ENCODE data around the gene BHMT2.

The BHMT2 gene

GRCh38 chr5:79035237-79035636 lies 34.3 kb upstream of the BHMT2 start:
- in situ Hi-C loops (cut with MboI; ENCODE audit: low pct_unique_long_range_greater_than_20kb, low sequenced_read_pairs, unreplicated experiment) = no loop called here
- no peak for DNase-seq (ENCODE audit: low spot score)

GRCh38 chr5:79036769-79037168 lies 32.8 kb upstream of the BHMT2 start:
- in situ Hi-C loops (cut with MboI; ENCODE audit: low pct_unique_long_range_greater_than_20kb, low sequenced_read_pairs, unreplicated experiment) = no loop called here
- DNase-seq (ENCODE audit: low spot score) = no peak
- no peak for TF ChIP-seq CTCF (IDR thresholded peaks at IDR 0.05; ENCODE audit: extremely low read depth, insufficient read depth, missing control alignments)

More at GRCh38 chr5:79035237-79035636, 34.3 kb upstream of the BHMT2 start:
- no peak for TF ChIP-seq CTCF (IDR thresholded peaks at IDR 0.05; ENCODE audit: extremely low read depth, insufficient read depth, missing control alignments)

- DNase-seq (ENCODE audit: low spot score) = no peak
- in situ Hi-C loops (cut with MboI; ENCODE audit: low pct_unique_long_range_greater_than_20kb, low sequenced_read_pairs, unreplicated experiment) = no loop called here
- no peak for TF ChIP-seq CTCF (IDR thresholded peaks at IDR 0.05; ENCODE audit: extremely low read depth, insufficient read depth, missing control alignments)
Measured at GRCh38 chr5:79042188-79042587, 27.4 kb upstream of the BHMT2 start.

- DNase-seq (ENCODE audit: low spot score) = no peak
- no peak for TF ChIP-seq CTCF (IDR thresholded peaks at IDR 0.05; ENCODE audit: extremely low read depth, insufficient read depth, missing control alignments)
- in situ Hi-C loops (cut with MboI; ENCODE audit: low pct_unique_long_range_greater_than_20kb, low sequenced_read_pairs, unreplicated experiment) = no loop called here
Measured at GRCh38 chr5:79047199-79047598, 22.4 kb upstream of the BHMT2 start.

GRCh38 chr5:79048437-79048836 lies 21.1 kb upstream of the BHMT2 start:
- TF ChIP-seq CTCF (IDR thresholded peaks at IDR 0.05; ENCODE audit: extremely low read depth, insufficient read depth, missing control alignments) = no peak
- no peak for DNase-seq (ENCODE audit: low spot score)
- in situ Hi-C loops (cut with MboI; ENCODE audit: low pct_unique_long_range_greater_than_20kb, low sequenced_read_pairs, unreplicated experiment) = no loop called here

GRCh38 chr5:79050498-79050897 lies 19.1 kb upstream of the BHMT2 start:
- in situ Hi-C loops (cut with MboI; ENCODE audit: low pct_unique_long_range_greater_than_20kb, low sequenced_read_pairs, unreplicated experiment) = no loop called here
- DNase-seq (ENCODE audit: low spot score) = no peak
- no peak for TF ChIP-seq CTCF (IDR thresholded peaks at IDR 0.05; ENCODE audit: extremely low read depth, insufficient read depth, missing control alignments)

- no peak for DNase-seq (ENCODE audit: low spot score)
- in situ Hi-C loops (cut with MboI; ENCODE audit: low pct_unique_long_range_greater_than_20kb, low sequenced_read_pairs, unreplicated experiment) = no loop called here
- no peak for TF ChIP-seq CTCF (IDR thresholded peaks at IDR 0.05; ENCODE audit: extremely low read depth, insufficient read depth, missing control alignments)
Measured at GRCh38 chr5:79053321-79053720, 16.2 kb upstream of the BHMT2 start.
